ENCODE measurements around the gene WNT3. TPM values are rescaled to one million over a fixed set of nuclear protein-coding genes. Genes with fewer than 3 reads are reported as not detected.

Gene WNT3
- total RNA-seq, 1 donor from 2014 or later, result 14.4 TPM

GRCh38 chr17:46837521-46837920, 19.0 kb upstream of the WNT3 start:
- Mint-ChIP-seq H3K27ac (ENCODE audit: unreplicated experiment) (no peak overlapping the region), H3K36me3 (ENCODE audit: low read depth, unreplicated experiment) (no peaks in the 10 kb centered on the region), H3K27me3 (ENCODE audit: unreplicated experiment) (peaks cover 6% of the 10 kb centered on the region), H3K4me3 (ENCODE audit: unreplicated experiment) (no peak overlapping the region), H3K4me1 (ENCODE audit: unreplicated experiment) (peaks cover 23% of the 10 kb centered on the region), H3K9me3 (ENCODE audit: unreplicated experiment) (no peaks in the 10 kb centered on the region)
- TF ChIP-seq CTCF (IDR thresholded peaks at IDR 0.05; ENCODE audit: unreplicated experiment), result no peak
- no peak for DNase-seq (ENCODE audit: low spot score)

GRCh38 chr17:46836500-46836899, 18.0 kb upstream of the WNT3 start:
- Mint-ChIP-seq H3K36me3 (ENCODE audit: low read depth, unreplicated experiment) (no peaks in the 10 kb centered on the region), H3K27me3 (ENCODE audit: unreplicated experiment) (peaks cover 6% of the 10 kb centered on the region), H3K4me3 (ENCODE audit: unreplicated experiment) (no peak overlapping the region), H3K9me3 (ENCODE audit: unreplicated experiment) (no peaks in the 10 kb centered on the region), H3K27ac (ENCODE audit: unreplicated experiment) (no peak overlapping the region), H3K4me1 (ENCODE audit: unreplicated experiment) (peaks cover 25% of the 10 kb centered on the region)
- TF ChIP-seq CTCF (IDR thresholded peaks at IDR 0.05; ENCODE audit: unreplicated experiment), result no peak
- DNase-seq (ENCODE audit: low spot score), result no peak

GRCh38 chr17:46834846-46835245, 16.4 kb upstream of the WNT3 start:
- H3K27me3 Mint-ChIP-seq (ENCODE audit: unreplicated experiment), result peaks cover 7% of the 10 kb centered on the region
- no peak overlapping the region for H3K27ac Mint-ChIP-seq (ENCODE audit: unreplicated experiment)
- no peak for TF ChIP-seq CTCF (IDR thresholded peaks at IDR 0.05; ENCODE audit: unreplicated experiment)
- no peaks in the 10 kb centered on the region for H3K9me3 Mint-ChIP-seq (ENCODE audit: unreplicated experiment)
- H3K36me3 Mint-ChIP-seq (ENCODE audit: low read depth, unreplicated experiment), result no peaks in the 10 kb centered on the region
- H3K4me1 Mint-ChIP-seq (ENCODE audit: unreplicated experiment), result peaks cover 15% of the 10 kb centered on the region
- DNase-seq (ENCODE audit: low spot score), result no peak
- H3K4me3 Mint-ChIP-seq (ENCODE audit: unreplicated experiment), result no peak overlapping the region

- Mint-ChIP-seq H3K27ac (ENCODE audit: unreplicated experiment) (no peak overlapping the region), H3K4me3 (ENCODE audit: unreplicated experiment) (no peak overlapping the region), H3K27me3 (ENCODE audit: unreplicated experiment) (peaks cover 7% of the 10 kb centered on the region), H3K36me3 (ENCODE audit: low read depth, unreplicated experiment) (no peaks in the 10 kb centered on the region), H3K4me1 (ENCODE audit: unreplicated experiment) (peaks cover 15% of the 10 kb centered on the region), H3K9me3 (ENCODE audit: unreplicated experiment) (no peaks in the 10 kb centered on the region)
- no peak for DNase-seq (ENCODE audit: low spot score)
- no peak for TF ChIP-seq CTCF (IDR thresholded peaks at IDR 0.05; ENCODE audit: unreplicated experiment)
Observed at GRCh38 chr17:46833840-46834208, 15.3 kb upstream of the WNT3 start.

GRCh38 chr17:46832945-46833839, 14.7 kb upstream of the WNT3 start:
- H3K27me3 Mint-ChIP-seq (ENCODE audit: unreplicated experiment), result peaks cover 9% of the 10 kb centered on the region
- no peak for TF ChIP-seq CTCF (IDR thresholded peaks at IDR 0.05; ENCODE audit: unreplicated experiment)
- DNase-seq (ENCODE audit: low spot score), result no peak
- no peak overlapping the region for H3K27ac Mint-ChIP-seq (ENCODE audit: unreplicated experiment)
- H3K36me3 Mint-ChIP-seq (ENCODE audit: low read depth, unreplicated experiment), result no peaks in the 10 kb centered on the region
- H3K9me3 Mint-ChIP-seq (ENCODE audit: unreplicated experiment), result no peaks in the 10 kb centered on the region
- H3K4me1 Mint-ChIP-seq (ENCODE audit: unreplicated experiment), result peaks cover 15% of the 10 kb centered on the region
- no peak overlapping the region for H3K4me3 Mint-ChIP-seq (ENCODE audit: unreplicated experiment)

All from endothelial cell (in vitro differentiated cells).